22Rv1 (cell line): ENCODE measurements around the gene TRIM6.
"Not testable (repeated sequence)": the region's sequence is repeated elsewhere in the genome, so short reads cannot be mapped to it uniquely, and the experiment has no call there.

Experiments
- H3K27ac ChIP-seq: fragments of 450-650 bp; 2 replicates; pipeline ENCODE4 v1.5.1; 2017
- ZFX ChIP-seq: fragments of 450-650 bp; IDR thresholded peaks from 2 replicates; pipeline ENCODE4 v1.6.1; 2017; ENCODE audit warnings: antibody characterized with exemption, borderline replicate concordance
- TF ChIP-seq, protein P1 (sequence below): fragments of 450-650 bp; IDR thresholded peaks from 2 replicates; pipeline ENCODE4 v1.5.1; 2017; ENCODE audit warnings: mild to moderate bottlenecking

The TRIM6 gene

GRCh38 chr11:5591613-5592012 lies 4.8 kb upstream of the TRIM6 start:
- TF ChIP-seq, protein P1, sequence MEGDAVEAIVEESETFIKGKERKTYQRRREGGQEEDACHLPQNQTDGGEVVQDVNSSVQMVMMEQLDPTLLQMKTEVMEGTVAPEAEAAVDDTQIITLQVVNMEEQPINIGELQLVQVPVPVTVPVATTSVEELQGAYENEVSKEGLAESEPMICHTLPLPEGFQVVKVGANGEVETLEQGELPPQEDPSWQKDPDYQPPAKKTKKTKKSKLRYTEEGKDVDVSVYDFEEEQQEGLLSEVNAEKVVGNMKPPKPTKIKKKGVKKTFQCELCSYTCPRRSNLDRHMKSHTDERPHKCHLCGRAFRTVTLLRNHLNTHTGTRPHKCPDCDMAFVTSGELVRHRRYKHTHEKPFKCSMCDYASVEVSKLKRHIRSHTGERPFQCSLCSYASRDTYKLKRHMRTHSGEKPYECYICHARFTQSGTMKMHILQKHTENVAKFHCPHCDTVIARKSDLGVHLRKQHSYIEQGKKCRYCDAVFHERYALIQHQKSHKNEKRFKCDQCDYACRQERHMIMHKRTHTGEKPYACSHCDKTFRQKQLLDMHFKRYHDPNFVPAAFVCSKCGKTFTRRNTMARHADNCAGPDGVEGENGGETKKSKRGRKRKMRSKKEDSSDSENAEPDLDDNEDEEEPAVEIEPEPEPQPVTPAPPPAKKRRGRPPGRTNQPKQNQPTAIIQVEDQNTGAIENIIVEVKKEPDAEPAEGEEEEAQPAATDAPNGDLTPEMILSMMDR: no peak
- TF ChIP-seq ZFX: no peak
- no peak overlapping the region for H3K27ac ChIP-seq

DNA sequence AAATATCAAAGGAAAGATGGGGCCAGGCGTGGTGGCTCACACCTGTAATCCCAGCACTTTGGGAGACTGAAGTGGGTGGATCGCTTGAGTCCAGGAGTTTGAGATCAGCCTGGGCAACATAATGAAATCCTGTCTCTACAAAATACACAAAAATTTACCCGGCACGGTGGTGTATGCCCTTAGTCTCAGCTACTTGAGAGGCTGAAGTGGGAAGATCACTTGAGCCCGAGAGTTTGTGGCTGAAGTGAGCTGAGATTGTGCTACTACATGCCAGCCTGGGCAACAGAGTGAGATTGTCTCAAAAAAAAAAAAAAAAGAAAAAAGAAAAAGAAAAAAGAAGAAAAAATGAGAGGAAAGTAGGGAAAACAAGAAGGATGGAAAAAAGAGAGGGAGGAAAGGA lies 3.8 kb upstream of the TRIM6 start:
- TF ChIP-seq, protein P1: no peak
- no peak for TF ChIP-seq ZFX

GRCh38 chr11:5593146-5593545 lies 3.3 kb upstream of the TRIM6 start:
- TF ChIP-seq ZFX: no peak
- TF ChIP-seq, protein P1: no peak
- no peak overlapping the region for H3K27ac ChIP-seq

More for the DNA sequence above, 3.8 kb upstream of the TRIM6 start:
- H3K27ac ChIP-seq: no peak overlapping the region

GRCh38 chr11:5597953-5598352 lies 1.5 kb downstream of the TRIM6 start:
- TF ChIP-seq, protein P1: no peak
- no peak for TF ChIP-seq ZFX
- no peak overlapping the region for H3K27ac ChIP-seq

DNA sequence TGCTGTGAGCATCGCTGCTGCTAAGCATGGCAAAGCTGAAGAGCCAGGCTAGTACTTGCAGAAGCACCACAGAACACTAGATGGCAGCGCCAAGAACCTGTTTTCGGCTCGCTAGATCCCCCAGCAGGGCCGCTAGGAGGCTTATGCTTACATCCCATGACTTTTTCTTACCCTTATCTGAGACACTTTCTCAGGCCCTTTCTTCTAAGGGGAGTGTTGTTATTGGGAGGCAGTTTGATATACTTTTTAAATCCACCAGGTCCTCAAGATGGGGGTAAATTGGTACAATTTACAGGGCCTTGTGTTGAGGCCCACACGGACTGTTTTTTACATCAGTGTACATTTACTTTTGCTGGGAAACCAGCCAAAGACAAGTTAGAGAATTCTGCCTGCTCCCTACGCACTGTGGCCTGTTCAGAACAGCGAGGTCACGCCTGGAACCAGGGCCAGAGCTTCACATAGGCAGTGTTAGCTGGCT lies 4.0 kb downstream of the TRIM6 start:
- TF ChIP-seq, protein P1: peak; percentile 80
- TF ChIP-seq ZFX: no peak
- no peak overlapping the region for H3K27ac ChIP-seq

DNA sequence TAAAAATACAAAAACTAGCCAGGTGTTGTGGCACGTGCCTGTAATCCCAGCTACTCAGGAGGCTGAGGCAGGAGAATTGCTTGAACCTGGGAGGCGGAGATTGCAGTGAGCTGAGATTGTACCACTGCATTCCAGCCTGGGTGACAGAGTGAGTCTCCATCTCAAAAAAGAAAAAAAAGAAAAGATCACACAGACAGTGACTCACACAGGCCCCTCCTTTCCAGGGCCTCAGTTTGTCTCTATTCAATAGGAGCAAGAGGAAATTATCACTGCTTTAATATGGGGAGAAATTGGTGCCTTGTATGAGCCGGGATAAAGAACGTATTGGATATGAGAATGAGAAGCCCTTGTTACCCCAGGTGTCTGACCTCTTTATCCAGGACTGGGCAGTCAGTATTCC lies 6.4 kb downstream of the TRIM6 start:
- not testable (repeated sequence) for H3K27ac ChIP-seq

DNA sequence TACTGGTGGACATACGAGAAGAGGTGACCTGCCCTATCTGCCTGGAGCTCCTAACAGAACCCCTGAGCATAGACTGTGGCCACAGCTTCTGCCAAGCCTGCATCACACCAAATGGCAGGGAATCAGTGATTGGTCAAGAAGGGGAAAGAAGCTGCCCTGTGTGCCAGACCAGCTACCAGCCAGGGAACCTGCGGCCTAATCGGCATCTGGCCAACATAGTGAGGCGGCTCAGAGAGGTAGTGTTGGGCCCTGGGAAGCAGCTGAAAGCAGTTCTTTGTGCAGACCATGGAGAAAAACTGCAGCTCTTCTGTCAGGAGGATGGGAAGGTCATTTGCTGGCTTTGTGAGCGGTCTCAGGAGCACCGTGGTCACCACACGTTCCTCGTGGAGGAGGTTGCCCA lies 6.9 kb downstream of the TRIM6 start:
- TF ChIP-seq ZFX: no peak
- TF ChIP-seq, protein P1: no peak
- H3K27ac ChIP-seq: no peak overlapping the region

DNA sequence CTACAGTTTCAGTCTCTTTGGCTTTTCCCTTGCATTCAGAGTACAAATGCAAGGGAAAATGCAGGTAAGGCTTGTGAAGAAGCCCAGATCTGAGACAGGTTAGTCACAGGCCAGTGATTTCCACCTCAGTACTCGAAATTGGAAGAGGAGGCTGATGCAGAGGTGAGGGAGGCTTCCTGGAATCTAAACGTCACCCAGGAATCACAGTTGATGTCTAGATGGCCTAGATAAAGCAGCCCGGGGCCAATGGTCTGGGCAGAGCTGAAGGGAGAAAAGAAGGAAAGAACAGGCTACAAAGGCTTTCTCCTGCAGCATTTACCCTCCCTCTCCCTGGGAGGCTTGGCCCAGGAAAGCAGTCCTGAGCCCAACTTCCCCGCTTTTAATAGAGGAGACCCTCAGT lies 8.5 kb downstream of the TRIM6 start:
- no peak for TF ChIP-seq ZFX
- TF ChIP-seq, protein P1: no peak
- H3K27ac ChIP-seq: no peak overlapping the region
